Peyer's patch (tissue), 4 donors: ENCODE measurements around the gene STATH.

Experiments used
- CTCF ChIP-seq, 6 experiments: fragments of 450-650 bp in 4 of 6; fragments of 200-600 bp in 2 of 6; sonication (generic) in 1 of 6; IDR thresholded peaks; one replicate each; pipeline ENCODE4 v1.5.1; 2017 to 2019; ENCODE audit warnings: antibody characterized with exemption in 6 of 6, mild to moderate bottlenecking in 3 of 6, moderate library complexity in 1 of 6
- POLR2A ChIP-seq, 2 donors: fragments of 450-650 bp; IDR thresholded peaks; one replicate each; pipeline ENCODE4 v1.5.1; 2017; ENCODE audit warnings: antibody characterized with exemption in 2 of 2, mild to moderate bottlenecking in 2 of 2, moderate library complexity in 2 of 2

- TF ChIP-seq CTCF (IDR thresholded peaks at IDR 0.05) (no peak), POLR2A (IDR thresholded peaks at IDR 0.05) (no peak)
These were observed 21.1 kb upstream of the STATH start for GRCh38 chr4:69974631-69975030.
